Bronchial smooth muscle cell (primary cell): Measurements from ENCODE around the gene PCSK1N. TPM values are rescaled to one million over a fixed set of nuclear protein-coding genes. Genes with fewer than 3 reads are reported as not detected.

Experiments
- total RNA-seq: library from RNA; depleted of rRNA; stranded (reverse); fragments of >200 nt; gene quantifications from 2 replicates; pipeline ENCODE4 v1.2.1, GENCODE V29; 2014

The PCSK1N gene
- 0.09 and 0.16 TPM in 2 replicates for total RNA-seq

DNA sequence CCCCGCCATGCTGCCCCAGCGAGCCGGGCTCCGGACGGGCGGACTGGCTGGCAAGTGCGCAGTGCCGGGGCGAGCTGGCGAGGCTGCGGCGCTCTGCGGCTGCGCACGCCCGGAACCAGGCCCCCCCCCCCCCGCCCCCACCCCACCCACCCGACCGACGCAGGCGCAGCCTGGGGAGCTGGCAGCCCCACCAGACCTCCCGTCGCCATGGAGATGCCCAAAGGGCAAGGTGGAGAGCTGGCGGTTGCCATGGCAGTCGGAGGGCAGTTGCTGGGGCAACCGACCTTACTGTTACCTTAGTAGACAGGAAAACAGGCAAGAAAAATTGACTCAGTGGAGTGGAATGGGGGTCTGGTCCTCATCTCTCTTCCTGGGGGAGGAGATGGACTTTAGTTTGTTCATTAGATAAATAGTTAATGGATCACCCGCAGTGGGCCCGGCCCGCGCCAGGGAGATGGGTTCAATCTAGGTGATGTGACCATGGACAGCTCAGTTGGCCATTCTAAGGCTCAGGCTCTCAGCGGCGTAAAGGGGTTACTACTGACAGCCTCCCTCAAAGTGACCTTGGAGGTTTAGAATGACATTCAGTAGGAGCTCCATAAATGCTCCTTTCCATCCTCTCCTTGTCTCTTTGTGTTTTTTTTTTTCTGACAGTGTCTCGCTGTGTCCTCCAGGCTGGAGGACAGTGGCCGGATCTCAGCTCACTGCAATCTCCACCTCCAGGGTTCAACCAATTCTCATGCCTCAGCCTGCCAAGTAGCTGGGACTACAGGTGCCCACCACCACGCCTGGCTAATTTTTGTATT, at the start of gene PCSK1N:
TSS of gene PCSK1N (minus strand) at position 87 of the 806 bp plus-strand sequence. CDS start at position 9, 78 bp downstream.

GRCh38 chrX:48826135-48826875, 9.1 kb downstream of the PCSK1N start, which contains the start of gene ERAS:
ERAS (plus strand) TSS chrX:48826513; CDS start chrX:48829124, 2,611 bp downstream.

DNA sequence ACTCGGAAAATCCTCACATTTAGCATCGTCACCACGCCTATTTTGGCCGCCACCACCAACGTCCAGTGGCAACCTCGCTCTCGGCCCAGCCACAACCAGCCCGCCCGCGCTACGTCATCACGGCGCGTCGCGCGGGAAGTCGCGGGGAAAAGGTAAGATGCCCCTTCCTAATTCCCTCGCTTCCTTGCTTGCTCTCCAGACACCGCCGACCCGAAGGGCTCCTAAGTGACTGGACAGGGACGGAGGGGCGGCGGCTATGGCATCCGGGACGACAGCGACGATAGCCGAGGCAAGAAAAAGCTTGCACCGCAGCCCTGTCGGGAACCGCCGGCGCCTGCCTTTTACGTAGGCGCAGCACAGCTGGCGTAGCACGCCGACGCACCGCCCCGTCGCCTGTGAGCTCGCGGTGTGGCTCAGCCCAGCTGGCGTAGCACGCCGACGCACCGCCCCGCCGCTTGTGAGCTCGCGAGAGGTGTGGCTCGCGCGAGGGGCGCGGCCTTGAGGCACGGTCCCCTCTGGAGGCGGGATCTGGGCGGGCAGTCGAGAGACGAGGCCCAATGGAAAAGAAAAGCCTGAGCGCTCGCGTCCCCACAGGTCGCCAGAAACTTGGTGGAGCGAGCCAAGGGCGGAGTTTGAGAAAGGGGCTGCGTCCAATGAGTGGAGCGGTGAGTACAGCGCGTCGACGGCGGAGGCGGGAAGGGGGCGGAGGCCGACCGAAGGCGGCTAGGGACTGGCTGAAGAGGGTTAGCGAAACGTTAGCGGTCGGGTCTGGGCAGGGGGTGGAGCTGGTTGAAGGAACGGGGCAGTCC, 33.9 kb downstream of the PCSK1N start, which contains the start of gene HDAC6:
TSS of gene HDAC6 (plus strand) at position 788 of the 809 bp plus-strand sequence. CDS start 626 bp downstream, outside the sequence.

GRCh38 chrX:48786341-48786800, 49.0 kb downstream of the PCSK1N start, which contains the start of gene GATA1:
GATA1 (plus strand) TSS chrX:48786590; CDS start chrX:48791110, 4,520 bp downstream.

Other genes starting within 250 kb of the PCSK1N start
- gene WDR13, start 238.1 kb downstream of the PCSK1N start, total RNA-seq = 139 and 289 TPM in 2 replicates
- gene WAS, start 151.8 kb downstream of the PCSK1N start, total RNA-seq = 0.26 and 0.32 TPM in 2 replicates
- gene SUV39H1, start 138.9 kb downstream of the PCSK1N start, total RNA-seq = 0.86 and 1.7 TPM in 2 replicates
- not detected in 2 replicates for gene GLOD5, start 73.9 kb downstream of the PCSK1N start, total RNA-seq
- not detected in 2 replicates for gene GATA1, start 49.0 kb downstream of the PCSK1N start, total RNA-seq
- 17.7 and 26.3 TPM in 2 replicates for gene HDAC6, start 33.5 kb downstream of the PCSK1N start, total RNA-seq
- not detected in 2 replicates for gene ERAS, start 9.1 kb downstream of the PCSK1N start, total RNA-seq
- 14.4 and 17.3 TPM in 2 replicates for gene TIMM17B, start 62.2 kb upstream of the PCSK1N start, total RNA-seq
- gene PQBP1, start 62.3 kb upstream of the PCSK1N start, total RNA-seq = 94.7 and 116 TPM in 2 replicates
- 5.5 and 7.4 TPM in 2 replicates for gene SLC35A2, start 76.0 kb upstream of the PCSK1N start, total RNA-seq
- gene PIM2, start 83.4 kb upstream of the PCSK1N start, total RNA-seq = 0.77 and 1.9 TPM in 2 replicates
- gene OTUD5, start 122.0 kb upstream of the PCSK1N start, total RNA-seq = 34.4 and 38.6 TPM in 2 replicates
- gene KCND1, start 136.2 kb upstream of the PCSK1N start, total RNA-seq = 1.6 and 4.3 TPM in 2 replicates
- gene GRIPAP1, start 166.7 kb upstream of the PCSK1N start, total RNA-seq = 24.9 and 26.0 TPM in 2 replicates
- 26.0 and 37.2 TPM in 2 replicates for gene TFE3, start 207.7 kb upstream of the PCSK1N start, total RNA-seq
- 0.26 and 0.63 TPM in 2 replicates for gene CCDC120, start 223.4 kb upstream of the PCSK1N start, total RNA-seq
- gene PRAF2, start 238.4 kb upstream of the PCSK1N start, total RNA-seq = 8.2 and 9.2 TPM in 2 replicates
- 45.2 and 65.4 TPM in 2 replicates for gene WDR45, start 244.3 kb upstream of the PCSK1N start, total RNA-seq